ENCODE data around the gene NOX4.

GRCh38 chr11:89275966-89276365 lies 215.2 kb downstream of the NOX4 start:
- TF ChIP-seq CTCF (IDR thresholded peaks at IDR 0.05) (no peak), POLR2A (IDR thresholded peaks at IDR 0.05) (no peak)

Data from esophagus squamous epithelium (tissue), 4 donors.